Endothelial cell of umbilical vein (primary cell): ENCODE measurements around the gene XRCC6. TPM values are rescaled to one million over a fixed set of nuclear protein-coding genes. Genes with fewer than 3 reads are reported as not detected.
A peak's percentile ranks its signal among the peaks of the same experiment; 100 is the strongest.

Source experiments
- BruUV-seq: library from RNA; stranded (reverse); fragments of 400-500 nt; replicated peaks from 2 replicates; lab custom pipeline; 2021; lab: Mats Ljungman, UMichigan
- CTCF ChIA-PET: fragments of 300-600, 350-600 bp; sonication (Branson Sonifier 250); formaldehyde crosslinking; loops from one replicate; lab custom pipeline; 2021; ENCODE audit warnings: antibody characterized with exemption, inconsistent platforms; lab: Charles Lee
- POLR2A ChIA-PET: fragments of 300-600, 350-600 bp; sonication (Branson Sonifier 250); formaldehyde crosslinking; loops from one replicate; lab custom pipeline; 2021; ENCODE audit warnings: antibody characterized with exemption, inconsistent platforms; lab: Charles Lee
- DNase-seq: peaks from one replicate; pipeline ENCODE4 v3.0.0-alpha.2; 2011; ENCODE audit warnings: low read depth, low spot score
- FAIRE-seq: peaks from 2 replicates; lab custom pipeline; 2011; peaks lifted over from hg19 to GRCh38; lab: Jason Lieb, UNC
- H2AFZ ChIP-seq: 2 replicates; pipeline ENCODE4 v1.6.0; 2012; ENCODE audit warnings: low read depth, low read length, control low read depth, inconsistent platforms
- H3K27ac ChIP-seq: 2 replicates; pipeline ENCODE4 v1.5.1; 2011; ENCODE audit warnings: low read depth, mild to moderate bottlenecking, control low read depth, low read length, moderate library complexity; ENCODE audit not compliant: insufficient read depth
- H3K27me3 ChIP-seq, 2 experiments: 2 replicates each; pipeline versions ENCODE4 v1.6.0 to v1.6.1; 2011; ENCODE audit warnings: low read length in 2 of 2, mixed read lengths in 1 of 2; ENCODE audit not compliant: control insufficient read depth in 2 of 2, insufficient read depth in 2 of 2
- H3K36me3 ChIP-seq, 2 experiments: 2 replicates in 1 of 2; 3 replicates in 1 of 2; pipeline ENCODE4 v1.5.1; 2011; ENCODE audit warnings: low read length in 2 of 2, mild to moderate bottlenecking in 1 of 2, moderate library complexity in 1 of 2; ENCODE audit not compliant: control insufficient read depth in 2 of 2, insufficient read depth in 2 of 2; ENCODE audit errors: extremely low read depth in 1 of 2
- H3K4me1 ChIP-seq: 3 replicates; pipeline ENCODE4 v1.5.1; 2011; ENCODE audit warnings: mild to moderate bottlenecking, low read length; ENCODE audit not compliant: control insufficient read depth, insufficient read depth; ENCODE audit errors: extremely low read depth
- H3K4me2 ChIP-seq: 2 replicates; pipeline ENCODE4 v1.6.1; 2011; ENCODE audit warnings: low read length, control low read depth, mixed read lengths; ENCODE audit not compliant: insufficient read depth
- H3K4me3 ChIP-seq, 3 experiments: fragments of 200-600 bp in 1 of 3; sonication (generic), shearing (Covaris generic) in 1 of 3; replicated peaks in 1 of 3; 2 replicates each; pipeline ENCODE4 v1.5.1; 2011 to 2016; ENCODE audit warnings: control low read depth in 3 of 3, low read length in 3 of 3, mild to moderate bottlenecking in 2 of 3, inconsistent platforms in 1 of 3, low read depth in 1 of 3, moderate library complexity in 1 of 3; ENCODE audit not compliant: insufficient read depth in 1 of 3
- H3K79me2 ChIP-seq: 2 replicates; pipeline ENCODE4 v1.6.0; 2012; ENCODE audit warnings: low read length, inconsistent platforms; ENCODE audit not compliant: control insufficient read depth, insufficient read depth
- H3K9ac ChIP-seq: replicated peaks from 2 replicates; pipeline ENCODE3; 2011; ENCODE audit warnings: low read length, control low read depth; ENCODE audit not compliant: insufficient read depth; ENCODE audit errors: extremely low read depth
- H3K9me1 ChIP-seq: replicated peaks from 3 replicates; pipeline ENCODE4 v1.6.0; 2011; ENCODE audit warnings: mild to moderate bottlenecking, low read length; ENCODE audit not compliant: control insufficient read depth, insufficient read depth; ENCODE audit errors: extremely low read depth
- H3K9me3 ChIP-seq: replicated peaks from 2 replicates; pipeline ENCODE4 v1.5.1; 2012; ENCODE audit warnings: low read length, inconsistent platforms; ENCODE audit not compliant: control insufficient read depth, insufficient read depth
- H4K20me1 ChIP-seq: replicated peaks from 2 replicates; pipeline ENCODE3; 2011; ENCODE audit warnings: mild to moderate bottlenecking, low read length; ENCODE audit not compliant: control insufficient read depth, insufficient read depth; ENCODE audit errors: extremely low read depth
- EZH2 ChIP-seq: IDR thresholded peaks from 2 replicates; pipeline ENCODE4 v1.6.1; 2012; ENCODE audit warnings: borderline replicate concordance, low read depth, mild to moderate bottlenecking, moderate library complexity, low read length, inconsistent platforms; ENCODE audit not compliant: severe bottlenecking
- FOS ChIP-seq: IDR thresholded peaks from 2 replicates; pipeline ENCODE4 v1.6.1; 2011; ENCODE audit warnings: mild to moderate bottlenecking, low read length, moderate library complexity, borderline replicate concordance; ENCODE audit not compliant: insufficient read depth
- GATA2 ChIP-seq: IDR thresholded peaks from 2 replicates; pipeline ENCODE4 v1.7.0; 2011; ENCODE audit warnings: low read depth, mild to moderate bottlenecking, moderate library complexity, mixed read lengths, low read length; ENCODE audit not compliant: insufficient read length, insufficient read depth
- JUN ChIP-seq: IDR thresholded peaks from 2 replicates; pipeline ENCODE4 v1.6.1; 2011; ENCODE audit warnings: borderline replicate concordance, low read depth; ENCODE audit not compliant: insufficient read length, insufficient read depth
- MYC ChIP-seq: IDR thresholded peaks from one replicate; pipeline ENCODE4 v1.6.1; 2011; ENCODE audit warnings: mild to moderate bottlenecking, low read depth, low read length
- POLR2A ChIP-seq: IDR thresholded peaks from 2 replicates; pipeline ENCODE4 v1.6.1; 2012; ENCODE audit warnings: low read depth, mild to moderate bottlenecking, control low read depth, low read length
- POLR2AphosphoS5 ChIP-seq: IDR thresholded peaks from 2 replicates; pipeline ENCODE4 v1.6.1; 2012; ENCODE audit warnings: low read depth, mild to moderate bottlenecking, control low read depth, low read length, moderate library complexity; ENCODE audit not compliant: insufficient read depth
- dilution Hi-C: fragments of 300-500 bp; cut with MboI; formaldehyde crosslinking; loops from one replicate; pipeline ENCODE4 v1.15.0; 2019; ENCODE audit warnings: low sequenced_read_pairs; ENCODE audit not compliant: extremely low pct_ligation_motif_present
- intact Hi-C: fragments of 100-400 bp; cut with micrococcal nuclease; formaldehyde crosslinking; loops from one replicate; pipeline ENCODE4 v1.10.0; 2022
- polyA plus RNA-seq, 4 experiments: library from polyadenylated mRNA; depleted of rRNA in 3 of 4; stranded (reverse) in 3 of 4; unstranded in 1 of 4; fragments of >200 nt; gene quantifications; 2 replicates each; pipeline versions ENCODE4 v1.2.1 to v1.2.3, GENCODE V29; 2011 to 2012; ENCODE audit warnings: missing spikeins in 1 of 4
- total RNA-seq: library from RNA; stranded (reverse); gene quantifications from 2 replicates; pipeline ENCODE4 v1.2.3, GENCODE V29; 2021
- TF ChIP-seq, protein P1 (sequence below), 2 donors: IDR thresholded peaks; 1 replicate in 1 of 2; 2 replicates in 1 of 2; pipeline ENCODE4 v1.5.1; 2011; ENCODE audit warnings: low read length in 2 of 2, mild to moderate bottlenecking in 2 of 2, moderate library complexity in 2 of 2, control low read depth in 1 of 2, inconsistent platforms in 1 of 2, low read depth in 1 of 2; ENCODE audit not compliant: insufficient read depth in 1 of 2; ENCODE audit errors: extremely low read depth in 1 of 2

Gene XRCC6
- total and polyA plus RNA-seq, 2 donors (not counting 3 experiments of a cell fraction or from before 2014, with no cell fraction given): 117 to 309 TPM

DNA sequence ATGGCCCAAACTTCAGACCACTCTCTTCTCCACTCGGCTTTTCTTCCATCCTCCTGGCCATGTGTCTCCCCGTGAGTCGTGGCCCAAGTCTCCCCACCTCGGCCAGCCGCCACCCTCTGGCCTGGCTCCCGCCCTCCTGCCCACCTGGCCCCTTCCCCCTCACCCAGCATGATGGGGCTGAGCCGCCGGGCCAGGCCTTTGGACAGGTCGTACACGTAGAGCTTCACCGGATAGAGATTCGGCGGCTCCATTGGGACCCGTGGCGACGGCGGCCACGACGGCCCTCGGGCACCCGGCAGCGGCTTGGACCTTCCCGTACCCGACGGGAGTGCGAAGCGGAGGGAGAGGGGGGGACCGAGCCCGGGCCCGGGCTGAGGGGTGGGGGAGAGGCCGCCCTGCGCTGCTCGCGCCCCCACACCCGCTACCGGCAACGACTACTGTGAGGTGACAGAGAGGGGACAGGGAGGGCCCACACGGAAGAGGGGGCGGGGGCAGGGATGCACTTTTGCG, 451 bp upstream of the XRCC6 start, which contains the start of gene DESI1:
TSS of gene DESI1 (minus strand) at position 455 of the 510 bp plus-strand sequence. CDS start at position 251, 204 bp downstream.
- peak; percentile 83 for TF ChIP-seq POLR2A
- no peak for TF ChIP-seq MYC
- TF ChIP-seq POLR2AphosphoS5: peak; percentile 81
- BruUV-seq: no TSS peak
- peak within 1 kb of the TSS; percentile 95 for H3K4me2 ChIP-seq

GRCh38 chr22:41621911-41622179, 750 bp downstream of the XRCC6 start:
- intact Hi-C loops (loop anchor here (5.0 kb wide), 1 partner anchor 45 kb away; no protein-coding TSS in a partner anchor), dilution Hi-C loops (no loop called here)
- H3K27me3 ChIP-seq: no peaks in the 10 kb centered on the region
- CTCF ChIA-PET: interaction anchor here (0.9 to 2.3 kb wide), 2 partner anchors 15 to 32 kb away, joined by 3 to 9 read pairs; partner anchors contain the start of gene PMM1
- FAIRE-seq (no peak), DNase-seq (no peak)
- no peaks in the 10 kb centered on the region for H3K9me3 ChIP-seq
- no TSS peak for BruUV-seq
- peak overlapping the region; percentile 76 for H3K4me2 ChIP-seq
- TF ChIP-seq, protein P1, sequence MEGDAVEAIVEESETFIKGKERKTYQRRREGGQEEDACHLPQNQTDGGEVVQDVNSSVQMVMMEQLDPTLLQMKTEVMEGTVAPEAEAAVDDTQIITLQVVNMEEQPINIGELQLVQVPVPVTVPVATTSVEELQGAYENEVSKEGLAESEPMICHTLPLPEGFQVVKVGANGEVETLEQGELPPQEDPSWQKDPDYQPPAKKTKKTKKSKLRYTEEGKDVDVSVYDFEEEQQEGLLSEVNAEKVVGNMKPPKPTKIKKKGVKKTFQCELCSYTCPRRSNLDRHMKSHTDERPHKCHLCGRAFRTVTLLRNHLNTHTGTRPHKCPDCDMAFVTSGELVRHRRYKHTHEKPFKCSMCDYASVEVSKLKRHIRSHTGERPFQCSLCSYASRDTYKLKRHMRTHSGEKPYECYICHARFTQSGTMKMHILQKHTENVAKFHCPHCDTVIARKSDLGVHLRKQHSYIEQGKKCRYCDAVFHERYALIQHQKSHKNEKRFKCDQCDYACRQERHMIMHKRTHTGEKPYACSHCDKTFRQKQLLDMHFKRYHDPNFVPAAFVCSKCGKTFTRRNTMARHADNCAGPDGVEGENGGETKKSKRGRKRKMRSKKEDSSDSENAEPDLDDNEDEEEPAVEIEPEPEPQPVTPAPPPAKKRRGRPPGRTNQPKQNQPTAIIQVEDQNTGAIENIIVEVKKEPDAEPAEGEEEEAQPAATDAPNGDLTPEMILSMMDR (IDR thresholded peaks at IDR 0.05; ENCODE audit: extremely low read depth in 1 of 2, insufficient read depth in 1 of 2, low read depth in 1 of 2, low read length in 2 of 2): no peak
- TF ChIP-seq GATA2 (no peak), JUN (no peak), FOS (no peak), POLR2A (no peak), MYC (no peak), POLR2AphosphoS5 (no peak), EZH2 (no peak)
- H3K4me3 ChIP-seq: peak overlapping the region; percentile 29 to 86 (median 75)
- no peak overlapping the region for H2AFZ ChIP-seq
- H3K9ac ChIP-seq: peak overlapping the region; percentile 97
- POLR2A ChIA-PET: interaction anchor here (0.7 to 1.2 kb wide), 2 partner anchors 17 to 173 kb away, joined by 3 to 4 read pairs; no protein-coding TSS in a partner anchor
- H3K36me3 ChIP-seq: peaks cover 2 to 4% of the 10 kb centered on the region in 2 experiments
- H3K79me2 ChIP-seq: peaks cover 69% of the 10 kb centered on the region
- peaks cover 25% of the 10 kb centered on the region for H3K4me1 ChIP-seq
- no peaks in the 10 kb centered on the region for H4K20me1 ChIP-seq
- peak overlapping the region; percentile 72 for H3K27ac ChIP-seq
- no peaks in the 10 kb centered on the region for H3K9me1 ChIP-seq

More for the DNA sequence above, 451 bp upstream of the XRCC6 start, which contains the start of gene DESI1:
- intact Hi-C loops: loop anchor here (5.0 kb wide), 1 partner anchor 47 kb away; no protein-coding TSS in a partner anchor
- DNase-seq (no peak), FAIRE-seq (no peak)
- Histone ChIP-seq H2AFZ (peak within 1 kb of the TSS; percentile 48), H3K4me3 (peak within 1 kb of the TSS; percentile 80 to 86 (median 86)), H3K27me3 (no peaks in the 10 kb centered on the region), H3K36me3 (peaks cover 2 to 4% of the 10 kb centered on the region in 2 experiments), H3K9ac (peak within 1 kb of the TSS; percentile 97), H3K4me1 (peaks cover 25% of the 10 kb centered on the region), H3K9me1 (no peaks in the 10 kb centered on the region), H3K9me3 (no peaks in the 10 kb centered on the region), H3K27ac (peak within 1 kb of the TSS; percentile 89), H3K79me2 (peaks cover 73% of the 10 kb centered on the region), H4K20me1 (no peaks in the 10 kb centered on the region)
- ChIA-PET CTCF (interaction anchor here (0.8 to 3.6 kb wide), 5 partner anchors 24 to 217 kb away, joined by 3 to 14 read pairs (median 9); partner anchors contain the start of genes PMM1 and POLR3H), POLR2A (interaction anchor here (0.7 to 1.0 kb wide), 4 partner anchors 22 to 77 kb away, joined by 3 to 6 read pairs (median 4); partner anchors contain the start of gene PMM1)
- dilution Hi-C loops: no loop called here
